T-cell (primary cell): ENCODE results near the gene ZNF576. TPM values are rescaled to one million over a fixed set of nuclear protein-coding genes. Genes with fewer than 3 reads are reported as not detected.
A peak's percentile ranks its signal among the peaks of the same experiment; 100 is the strongest.
"Not testable (repeated sequence)": the region's sequence is repeated elsewhere in the genome, so short reads cannot be mapped to it uniquely, and the experiment has no call there.

Source experiments
- ATAC-seq, 4 experiments: fragments of 200-7000 bp in 3 of 4; fragments of 150-1000 bp in 1 of 4; cut with Tn5 transposase; replicated peaks in 1 of 4; 1 replicate in 3 of 4; 2 replicates in 1 of 4; pipeline ENCODE4 v1.10.0; 2021; ENCODE audit warnings: moderate library complexity in 3 of 4, mild to moderate bottlenecking in 2 of 4, moderate number of reproducible peaks in 1 of 4
- CTCF ChIA-PET, 2 donors: fragments of 300-600 bp; sonication (Branson Sonifier 250); formaldehyde crosslinking; loops; one replicate each; lab custom pipeline; 2022; ENCODE audit warnings: antibody characterized with exemption in 2 of 2; lab: Charles Lee
- POLR2A ChIA-PET, 2 donors: fragments of 300-600 bp; sonication (Branson Sonifier 250); formaldehyde crosslinking; loops; one replicate each; lab custom pipeline; 2022; ENCODE audit warnings: antibody characterized with exemption in 2 of 2; lab: Charles Lee
- DNase-seq, 35 experiments: peaks; one replicate each; pipeline versions ENCODE4 v3.0.0 to v3.0.0-alpha.2; 2013 to 2023
- H3K27ac ChIP-seq: one replicate; pipeline ENCODE4 v1.5.1; 2013; ENCODE audit warnings: low read length
- H3K27me3 ChIP-seq, 2 experiments: replicated peaks in 1 of 2; 1 replicate in 1 of 2; 2 replicates in 1 of 2; pipeline versions ENCODE4 v1.6.1 to v1.7.0; 2013; ENCODE audit warnings: low read length in 1 of 2, mixed read lengths in 1 of 2; ENCODE audit not compliant: control insufficient read depth in 2 of 2, insufficient read depth in 2 of 2; ENCODE audit errors: extremely low read depth in 1 of 2
- H3K36me3 ChIP-seq, 2 donors: 1 replicate in 1 of 2; 2 replicates in 1 of 2; pipeline versions ENCODE4 v1.6.1 to v1.7.0; 2013; ENCODE audit warnings: low read length in 1 of 2; ENCODE audit not compliant: control insufficient read depth in 2 of 2, insufficient read depth in 1 of 2; ENCODE audit errors: extremely low read depth in 1 of 2
- H3K4me1 ChIP-seq, 2 experiments: 1 replicate in 1 of 2; 2 replicates in 1 of 2; pipeline versions ENCODE4 v1.6.1 to v1.7.0; 2013; ENCODE audit warnings: low read length in 2 of 2, mixed read lengths in 1 of 2; ENCODE audit not compliant: insufficient read depth in 2 of 2, control insufficient read depth in 1 of 2; ENCODE audit errors: extremely low read depth in 1 of 2
- H3K4me3 ChIP-seq, 2 donors: 1 replicate in 1 of 2; 2 replicates in 1 of 2; pipeline versions ENCODE4 v1.5.1 to v1.7.0; 2013; ENCODE audit warnings: mild to moderate bottlenecking in 2 of 2, low read length in 1 of 2, moderate library complexity in 1 of 2; ENCODE audit not compliant: control insufficient read depth in 1 of 2; ENCODE audit errors: extremely low read depth in 1 of 2
- H3K9me3 ChIP-seq: 2 replicates; pipeline ENCODE4 v1.7.0; 2013
- H3K27ac Mint-ChIP-seq, 2 donors: one replicate each; pipeline ENCODE4 v1.8.0; 2020 to 2021; ENCODE audit warnings: mild to moderate bottlenecking in 2 of 2, mixed read lengths in 2 of 2
- H3K27me3 Mint-ChIP-seq, 2 donors: one replicate each; pipeline ENCODE4 v1.8.0; 2021 to 2022; ENCODE audit warnings: mixed read lengths in 2 of 2
- H3K36me3 Mint-ChIP-seq: one replicate; pipeline ENCODE4 v1.8.0; 2021; ENCODE audit warnings: mixed read lengths
- H3K4me1 Mint-ChIP-seq, 3 donors: one replicate each; pipeline ENCODE4 v1.8.0; 2020 to 2022; ENCODE audit warnings: mixed read lengths in 3 of 3, mild to moderate bottlenecking in 1 of 3
- H3K4me3 Mint-ChIP-seq, 3 donors: one replicate each; pipeline ENCODE4 v1.8.0; 2020 to 2022; ENCODE audit warnings: mild to moderate bottlenecking in 3 of 3, mixed read lengths in 3 of 3, moderate library complexity in 3 of 3
- H3K9me3 Mint-ChIP-seq, 3 donors: one replicate each; pipeline ENCODE4 v1.8.0; 2020 to 2022; ENCODE audit warnings: mixed read lengths in 3 of 3
- WGBS: methylation state at CpG from one replicate; pipeline ENCODE4 v1.1.5; 2013; ENCODE audit warnings: missing lambda C conversion rate; ENCODE audit not compliant: insufficient coverage; 5-methylcytosine and 5-hydroxymethylcytosine counted together
- total RNA-seq, 35 experiments: library from RNA in 6 of 35; stranded (reverse) in 6 of 35; fragments of 120-200 nt in 1 of 35; gene quantifications; one replicate each; pipeline versions ENCODE4 v1.2.1 to v1.2.4 and lab custom pipeline; 2013 to 2026

The ZNF576 gene
- total RNA-seq, 5 donors from 2014 or later (not counting 1 experiment from before 2014, with no cell fraction given) = 5.4 to 19.6 (median 16.9) TPM

DNA sequence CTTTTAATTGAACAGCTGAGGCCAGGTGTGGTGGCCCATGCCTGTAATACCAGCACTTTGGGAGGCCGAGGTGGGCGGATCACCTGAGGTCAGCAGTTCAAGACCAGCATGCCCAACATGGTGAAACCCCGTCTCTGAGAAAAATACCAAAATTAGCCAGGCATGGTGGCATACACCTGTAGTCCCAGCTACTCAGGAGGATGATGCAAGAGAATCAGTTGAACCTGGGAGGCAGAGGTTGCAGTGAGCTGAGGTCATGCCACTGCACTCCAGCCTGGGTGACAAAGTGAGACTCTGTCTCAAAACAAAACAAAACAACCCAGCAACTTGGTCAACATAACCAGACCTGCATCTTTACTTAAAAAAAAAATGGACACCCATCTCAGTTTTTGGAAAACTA lies 9.4 kb upstream of the ZNF576 start:
- Mint-ChIP-seq H3K4me1 (peaks cover 13 to 33% (median 19%) of the 10 kb centered on the region in 3 donors), H3K36me3 (peaks cover 16% of the 10 kb centered on the region)
- H3K27ac Mint-ChIP-seq, ATAC-seq, H3K9me3 Mint-ChIP-seq, H3K27me3 ChIP-seq, H3K9me3 ChIP-seq, POLR2A ChIA-PET, H3K27me3 Mint-ChIP-seq, H3K27ac ChIP-seq, H3K4me3 ChIP-seq, H3K4me3 Mint-ChIP-seq, DNase-seq, H3K36me3 ChIP-seq: not testable (repeated sequence)
- CTCF ChIA-PET = interaction anchor here in 1 of 2 donors (0.5 kb wide), 1 partner anchor 147 kb away, joined by 6 read pairs; no protein-coding TSS in a partner anchor
- 100% methylated on average over 3 of the region's 3 CpGs for WGBS
- peaks cover 0 to 14% of the 10 kb centered on the region in 2 experiments for H3K4me1 ChIP-seq

DNA sequence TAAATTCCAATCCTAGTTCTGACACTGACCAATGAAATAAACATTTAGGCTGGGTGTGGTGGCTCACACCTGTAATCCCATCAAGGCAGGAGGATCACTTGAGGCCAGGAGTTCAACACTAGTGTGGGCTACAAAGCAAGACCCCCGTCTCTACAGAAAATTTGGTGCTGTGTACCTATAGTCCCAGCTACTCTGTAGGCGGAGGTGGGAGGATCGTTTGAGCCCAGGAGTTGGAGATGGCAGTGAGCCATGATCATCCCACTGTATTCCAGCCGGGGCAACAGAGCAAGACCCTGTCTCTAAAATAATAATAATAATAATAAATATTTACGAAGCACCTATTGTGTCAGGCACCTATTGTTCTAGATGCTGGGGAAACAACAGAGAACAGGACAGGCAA lies 7.1 kb upstream of the ZNF576 start:
- no peak for DNase-seq
- POLR2A ChIA-PET = no interaction called here
- H3K9me3 ChIP-seq = no peaks in the 10 kb centered on the region
- peaks cover 20 to 32% (median 28%) of the 10 kb centered on the region in 3 donors for H3K4me1 Mint-ChIP-seq
- H3K36me3 ChIP-seq = peaks cover 9 to 18% of the 10 kb centered on the region in 2 donors
- WGBS = no CpG with 5 or more reads among the region's 5 CpGs
- no peak overlapping the region for H3K4me3 Mint-ChIP-seq
- no peaks in the 10 kb centered on the region for H3K27me3 Mint-ChIP-seq
- ATAC-seq = no peak
- H3K4me1 ChIP-seq = peaks cover 0 to 19% of the 10 kb centered on the region in 2 experiments
- H3K27me3 ChIP-seq = no peaks in the 10 kb centered on the region
- no peak overlapping the region for H3K4me3 ChIP-seq
- no peaks in the 10 kb centered on the region for H3K9me3 Mint-ChIP-seq
- peaks cover 27% of the 10 kb centered on the region for H3K36me3 Mint-ChIP-seq
- peak overlapping the region in 1 of 2 donors; percentile 88 for H3K27ac Mint-ChIP-seq
- H3K27ac ChIP-seq = no peak overlapping the region
- CTCF ChIA-PET = interaction anchor here in 1 of 2 donors (0.7 to 1.7 kb wide), 2 partner anchors 34 to 136 kb away, joined by 3 to 5 read pairs; no protein-coding TSS in a partner anchor

DNA sequence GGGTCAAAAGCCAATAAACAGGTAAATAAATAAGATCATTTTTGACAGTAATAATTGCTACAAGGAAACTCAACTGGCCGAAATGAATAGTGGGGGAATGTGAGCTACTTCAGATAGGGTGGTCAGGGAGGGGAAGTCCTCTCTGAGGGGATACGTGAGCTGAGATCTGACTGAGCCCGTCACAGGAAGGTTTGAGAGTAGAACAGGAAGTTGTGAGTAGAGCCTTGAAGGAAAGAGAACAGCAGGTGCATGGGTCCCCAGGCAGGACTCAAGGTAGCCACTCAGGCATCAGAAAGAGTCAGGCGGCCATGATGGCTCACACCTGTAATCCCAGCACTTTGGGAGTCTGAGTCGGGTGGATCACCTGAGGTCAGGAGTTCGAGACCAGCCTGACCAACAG lies 6.7 kb upstream of the ZNF576 start:
- POLR2A ChIA-PET = no interaction called here

DNA sequence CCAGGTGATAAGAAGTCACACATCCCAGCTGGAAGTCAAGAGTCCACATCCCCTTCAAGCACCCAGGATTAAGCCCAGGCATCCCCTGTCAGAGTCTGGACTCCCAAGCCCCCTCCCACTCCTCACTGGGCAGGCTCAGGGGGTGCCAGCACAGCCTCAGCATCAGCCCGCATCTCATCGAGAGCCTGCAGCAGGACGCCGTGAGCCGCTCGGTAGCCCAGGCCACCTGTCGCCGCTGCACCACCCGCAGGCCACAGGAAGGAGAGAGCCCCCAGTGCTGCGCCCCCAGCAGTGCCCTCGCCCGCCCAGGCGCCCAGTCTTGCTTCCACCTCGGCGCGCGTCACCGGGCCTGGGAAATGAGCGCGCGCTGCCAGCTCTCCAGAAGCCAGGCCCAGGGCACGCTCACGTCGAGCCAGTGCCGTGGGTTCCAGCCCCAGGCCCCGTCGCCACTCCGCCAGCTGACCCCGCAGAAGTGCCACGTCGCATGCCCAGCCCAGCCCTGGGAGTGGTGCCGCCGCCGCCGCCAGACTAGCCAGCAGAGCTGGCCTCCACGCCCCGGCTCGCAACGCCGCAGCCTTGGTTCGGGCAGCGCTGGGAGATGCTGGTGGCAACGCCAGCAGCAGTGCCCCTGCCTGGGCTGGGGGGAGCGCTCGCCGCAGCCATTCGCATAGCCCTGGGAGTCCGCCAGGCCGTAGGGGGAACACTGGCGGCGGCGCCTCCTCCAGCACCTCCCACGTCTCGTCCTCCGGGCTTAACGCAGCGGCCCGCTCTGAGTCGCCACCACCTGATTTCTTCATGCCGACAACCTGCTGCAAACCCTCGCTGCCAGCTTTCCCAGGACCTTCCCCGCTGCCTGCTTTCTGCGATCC lies 4.3 kb upstream of the ZNF576 start:
- POLR2A ChIA-PET = no interaction called here
- Histone ChIP-seq H3K27ac (no peak overlapping the region), H3K4me3 (no peak overlapping the region), H3K36me3 (peaks cover 9 to 18% of the 10 kb centered on the region in 2 donors), H3K9me3 (no peaks in the 10 kb centered on the region), H3K27me3 (no peaks in the 10 kb centered on the region), H3K4me1 (peaks cover 5 to 44% of the 10 kb centered on the region in 2 experiments)
- CTCF ChIA-PET = interaction anchor here in 1 of 2 donors (3.3 kb wide), 1 partner anchor 37 kb away, joined by 16 read pairs; no protein-coding TSS in a partner anchor
- WGBS = 96% methylated on average over 63 of the region's 63 CpGs
- DNase-seq (no peak), ATAC-seq (no peak)
- Mint-ChIP-seq H3K4me3 (no peak overlapping the region), H3K27me3 (no peaks in the 10 kb centered on the region), H3K36me3 (peaks cover 18% of the 10 kb centered on the region), H3K9me3 (no peaks in the 10 kb centered on the region), H3K4me1 (peaks cover 40 to 41% (median 41%) of the 10 kb centered on the region in 3 donors), H3K27ac (no peak overlapping the region)

More for the DNA sequence above, 6.7 kb upstream of the ZNF576 start:
- no peak overlapping the region for H3K4me3 Mint-ChIP-seq
- peaks cover 0 to 23% of the 10 kb centered on the region in 2 experiments for H3K4me1 ChIP-seq
- H3K27me3 Mint-ChIP-seq = no peaks in the 10 kb centered on the region
- H3K27ac Mint-ChIP-seq = peak overlapping the region; percentile 60 to 88
- peaks cover 27% of the 10 kb centered on the region for H3K36me3 Mint-ChIP-seq
- H3K4me1 Mint-ChIP-seq = peaks cover 21 to 29% (median 26%) of the 10 kb centered on the region in 3 donors
- 41% methylated on average over 5 of the region's 6 CpGs for WGBS
- peak in 2 of 4 experiments; percentile 37 to 42 for ATAC-seq
- no peaks in the 10 kb centered on the region for H3K9me3 Mint-ChIP-seq
- peaks cover 9 to 18% of the 10 kb centered on the region in 2 donors for H3K36me3 ChIP-seq
- H3K27me3 ChIP-seq = no peaks in the 10 kb centered on the region
- H3K9me3 ChIP-seq = no peaks in the 10 kb centered on the region
- DNase-seq = no peak
- H3K4me3 ChIP-seq = no peak overlapping the region
- no peak overlapping the region for H3K27ac ChIP-seq
- CTCF ChIA-PET = interaction anchor here (0.5 to 1.7 kb wide), 3 partner anchors 13 to 135 kb away, joined by 3 to 5 read pairs (median 3); no protein-coding TSS in a partner anchor

DNA sequence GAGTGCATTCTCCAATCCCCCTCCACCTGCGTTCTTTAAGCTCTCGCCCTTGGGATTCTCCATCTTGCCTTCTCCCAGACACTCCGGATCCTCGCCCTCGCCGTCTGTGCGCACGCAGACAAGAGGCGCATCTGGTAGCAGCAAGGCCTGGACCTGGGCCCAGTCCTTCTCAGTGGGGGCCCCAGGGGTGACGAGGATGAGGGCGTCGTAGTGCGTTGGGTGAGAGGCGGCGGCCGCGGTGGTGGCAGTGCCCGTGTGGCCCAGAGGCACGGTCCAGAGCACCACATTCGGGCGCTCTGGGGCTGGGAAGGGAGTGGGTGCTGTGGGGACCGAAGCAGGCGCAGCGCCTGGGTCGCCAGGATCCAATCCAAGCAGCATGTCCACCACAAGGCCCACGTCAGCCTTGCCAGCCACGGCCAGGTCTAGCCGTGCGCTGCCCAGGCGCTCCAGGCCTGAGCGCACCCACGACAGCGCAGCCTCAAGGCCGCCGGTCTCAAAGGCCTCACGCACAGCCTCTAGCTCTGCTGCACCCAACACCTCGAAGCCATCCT lies 3.5 kb upstream of the ZNF576 start:
- WGBS = over 99% methylated on average over 31 of the region's 37 CpGs
- Histone ChIP-seq H3K4me3 (no peak overlapping the region), H3K27me3 (no peaks in the 10 kb centered on the region), H3K9me3 (no peaks in the 10 kb centered on the region), H3K36me3 (peaks cover 9 to 18% of the 10 kb centered on the region in 2 donors), H3K27ac (no peak overlapping the region), H3K4me1 (peaks cover 9 to 51% of the 10 kb centered on the region in 2 experiments)
- Mint-ChIP-seq H3K9me3 (no peaks in the 10 kb centered on the region), H3K4me3 (peak overlapping the region in 1 of 3 donors; percentile 64), H3K27ac (no peak overlapping the region), H3K27me3 (no peaks in the 10 kb centered on the region), H3K4me1 (peaks cover 48% of the 10 kb centered on the region in 3 donors), H3K36me3 (peaks cover 18% of the 10 kb centered on the region)
- POLR2A ChIA-PET = interaction anchor here in 1 of 2 donors (0.5 kb wide), 1 partner anchor 135 kb away, joined by 3 read pairs; no protein-coding TSS in a partner anchor
- DNase-seq (no peak), ATAC-seq (no peak)
- CTCF ChIA-PET = interaction anchor here (1.0 to 3.3 kb wide), 3 partner anchors 37 to 73 kb away, joined by 3 to 84 read pairs (median 16); no protein-coding TSS in a partner anchor
